ENCODE data around the gene CAPNS1.

DNA sequence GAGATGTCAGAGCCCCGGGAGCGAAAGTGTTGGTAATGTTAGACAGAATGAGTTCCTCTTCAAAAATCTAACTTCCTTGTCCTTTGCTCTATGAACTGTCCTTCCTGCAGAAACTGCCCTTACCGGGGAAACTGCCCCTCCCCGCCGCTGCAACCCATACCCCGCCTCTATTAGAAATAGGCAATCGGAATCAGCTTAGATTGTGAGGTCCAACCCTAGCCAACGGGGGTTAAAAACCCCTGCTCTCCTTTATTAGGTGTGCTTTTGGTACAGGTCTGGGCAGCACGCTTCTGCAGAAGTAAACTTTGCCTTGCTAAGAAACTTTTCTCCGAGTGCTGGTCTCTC, 11.5 kb upstream of the CAPNS1 start:
- TF ChIP-seq EZH2 (optimal IDR thresholded peaks at IDR 0.05; ENCODE audit: low read depth, low read length): no peak
- TF ChIP-seq, protein P1, sequence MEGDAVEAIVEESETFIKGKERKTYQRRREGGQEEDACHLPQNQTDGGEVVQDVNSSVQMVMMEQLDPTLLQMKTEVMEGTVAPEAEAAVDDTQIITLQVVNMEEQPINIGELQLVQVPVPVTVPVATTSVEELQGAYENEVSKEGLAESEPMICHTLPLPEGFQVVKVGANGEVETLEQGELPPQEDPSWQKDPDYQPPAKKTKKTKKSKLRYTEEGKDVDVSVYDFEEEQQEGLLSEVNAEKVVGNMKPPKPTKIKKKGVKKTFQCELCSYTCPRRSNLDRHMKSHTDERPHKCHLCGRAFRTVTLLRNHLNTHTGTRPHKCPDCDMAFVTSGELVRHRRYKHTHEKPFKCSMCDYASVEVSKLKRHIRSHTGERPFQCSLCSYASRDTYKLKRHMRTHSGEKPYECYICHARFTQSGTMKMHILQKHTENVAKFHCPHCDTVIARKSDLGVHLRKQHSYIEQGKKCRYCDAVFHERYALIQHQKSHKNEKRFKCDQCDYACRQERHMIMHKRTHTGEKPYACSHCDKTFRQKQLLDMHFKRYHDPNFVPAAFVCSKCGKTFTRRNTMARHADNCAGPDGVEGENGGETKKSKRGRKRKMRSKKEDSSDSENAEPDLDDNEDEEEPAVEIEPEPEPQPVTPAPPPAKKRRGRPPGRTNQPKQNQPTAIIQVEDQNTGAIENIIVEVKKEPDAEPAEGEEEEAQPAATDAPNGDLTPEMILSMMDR (IDR thresholded peaks at IDR 0.05; ENCODE audit: low read length): no peak
- TF ChIP-seq EZH2phosphoT487 (IDR thresholded peaks at IDR 0.05; ENCODE audit: low read length): no peak
